Measurements from ENCODE around the gene MTMR11.

- TF ChIP-seq CTCF (conservative IDR thresholded peaks at IDR 0.05; ENCODE audit: low read depth, low read length) = no peak
- TF ChIP-seq EZH2 (IDR thresholded peaks at IDR 0.05; ENCODE audit: borderline replicate concordance, low read depth, low read length, poor library complexity, severe bottlenecking) = no peak
Observed at GRCh38 chr1:149896575-149896974, 40.1 kb downstream of the MTMR11 start.
